HL-60 (cell line): ENCODE data around the gene ADAMTS4.

Experiments used
- CTCF ChIP-seq: IDR thresholded peaks from one replicate; pipeline ENCODE4 v1.5.1; 2011; ENCODE audit warnings: low read length, control low read depth, inconsistent platforms; ENCODE audit not compliant: insufficient read depth
- GABPA ChIP-seq: IDR thresholded peaks from 2 replicates; pipeline ENCODE4 v1.6.1; 2012; ENCODE audit warnings: low read depth
- POLR2AphosphoS5 ChIP-seq: IDR thresholded peaks from 2 replicates; pipeline ENCODE4 v1.6.1; 2012; ENCODE audit warnings: low read depth
- REST ChIP-seq: IDR thresholded peaks from 2 replicates; pipeline ENCODE4 v1.6.1; 2012; ENCODE audit warnings: low read depth; ENCODE audit not compliant: insufficient replicate concordance
- SPI1 ChIP-seq: IDR thresholded peaks from 2 replicates; pipeline ENCODE4 v1.6.1; 2012; ENCODE audit warnings: low read depth, mild to moderate bottlenecking, borderline replicate concordance

- TF ChIP-seq CTCF: no peak
- no peak for TF ChIP-seq POLR2AphosphoS5
- no peak for TF ChIP-seq GABPA
- no peak for TF ChIP-seq REST
- TF ChIP-seq SPI1: no peak
Measured at GRCh38 chr1:161230762-161231161, 31.9 kb upstream of the ADAMTS4 start.
